Measurements from ENCODE around the gene CAD.

- TF ChIP-seq POLR2AphosphoS5 (IDR thresholded peaks at IDR 0.05; ENCODE audit: borderline replicate concordance, low read depth, low read length) (no peak), EZH2 (IDR thresholded peaks at IDR 0.05) (no peak)
Measured at GRCh38 chr2:27233341-27233740, 16.2 kb downstream of the CAD start.
